ENCODE measurements around the gene RAB11FIP3.

RAB11FIP3 gene

DNA sequence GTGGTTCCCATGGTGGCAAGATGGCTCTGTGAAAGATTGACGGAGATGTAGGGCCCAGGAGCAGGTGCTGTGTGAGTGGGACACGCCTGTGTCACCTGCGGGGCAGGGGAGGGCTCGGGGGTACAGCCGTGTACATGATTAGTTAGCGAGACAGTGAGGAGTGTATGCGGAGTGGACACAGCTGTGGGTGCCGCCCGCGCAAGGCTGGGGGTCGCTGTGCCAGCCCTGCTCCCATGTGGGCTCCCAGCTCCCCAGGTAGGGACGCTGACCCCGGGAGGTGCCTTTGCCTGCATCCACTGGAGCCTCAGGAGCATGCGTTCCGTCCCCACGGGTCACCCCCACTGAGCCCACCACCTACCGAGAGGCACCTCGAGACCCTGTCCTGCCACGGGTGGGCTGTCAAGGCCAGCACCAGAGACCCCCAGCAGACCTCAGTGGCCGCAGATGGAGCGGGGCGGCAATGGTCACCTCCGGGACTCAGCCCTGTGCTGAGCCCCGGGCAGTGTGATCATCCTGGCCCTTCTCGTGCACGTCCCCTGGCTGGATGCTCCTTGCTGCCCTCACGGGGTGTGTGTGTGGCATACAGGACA lies 109.5 kb downstream of the RAB11FIP3 start:
- no peak for DNase-seq

- no peak for DNase-seq
These were observed 110.3 kb downstream of the RAB11FIP3 start for GRCh38 chr16:535446-536405.

- no peak for DNase-seq
These were observed 111.3 kb downstream of the RAB11FIP3 start for GRCh38 chr16:536746-537145.

- DNase-seq, result no peak
These were observed 112.2 kb downstream of the RAB11FIP3 start for GRCh38 chr16:537415-538335.

DNA sequence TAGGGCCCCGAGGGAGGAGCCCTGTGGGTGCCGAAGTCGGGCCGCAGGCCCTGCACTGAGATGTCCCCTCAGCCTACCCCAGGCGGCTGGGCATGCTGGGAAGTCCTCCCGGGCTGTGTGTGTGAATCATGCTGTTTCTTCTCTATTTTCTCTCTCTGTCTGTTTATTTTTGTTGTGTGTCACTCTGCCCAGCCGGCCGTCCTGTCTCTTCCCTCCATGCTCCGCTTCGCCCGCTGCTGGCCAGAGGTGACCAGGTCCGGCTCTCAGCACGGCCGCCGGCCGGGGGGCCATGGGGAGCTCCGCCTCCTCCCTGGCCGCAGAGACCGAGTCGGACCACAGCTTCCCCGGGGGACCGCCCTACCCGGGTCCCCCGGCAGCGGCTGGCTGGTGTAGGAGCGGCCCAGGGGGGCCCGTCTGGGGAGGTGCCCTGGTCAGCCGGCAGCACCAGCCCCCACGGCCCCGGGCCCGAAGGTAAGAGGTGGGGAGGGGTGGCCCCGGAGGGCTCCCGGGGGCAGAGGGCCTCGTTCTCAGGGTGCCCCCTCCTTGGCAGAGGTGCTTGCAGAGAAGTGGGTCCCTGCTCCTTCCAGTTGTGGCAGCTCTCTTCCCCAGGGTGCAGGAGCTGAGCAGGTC lies 114.6 kb downstream of the RAB11FIP3 start:
- DNase-seq, result no peak

DNA sequence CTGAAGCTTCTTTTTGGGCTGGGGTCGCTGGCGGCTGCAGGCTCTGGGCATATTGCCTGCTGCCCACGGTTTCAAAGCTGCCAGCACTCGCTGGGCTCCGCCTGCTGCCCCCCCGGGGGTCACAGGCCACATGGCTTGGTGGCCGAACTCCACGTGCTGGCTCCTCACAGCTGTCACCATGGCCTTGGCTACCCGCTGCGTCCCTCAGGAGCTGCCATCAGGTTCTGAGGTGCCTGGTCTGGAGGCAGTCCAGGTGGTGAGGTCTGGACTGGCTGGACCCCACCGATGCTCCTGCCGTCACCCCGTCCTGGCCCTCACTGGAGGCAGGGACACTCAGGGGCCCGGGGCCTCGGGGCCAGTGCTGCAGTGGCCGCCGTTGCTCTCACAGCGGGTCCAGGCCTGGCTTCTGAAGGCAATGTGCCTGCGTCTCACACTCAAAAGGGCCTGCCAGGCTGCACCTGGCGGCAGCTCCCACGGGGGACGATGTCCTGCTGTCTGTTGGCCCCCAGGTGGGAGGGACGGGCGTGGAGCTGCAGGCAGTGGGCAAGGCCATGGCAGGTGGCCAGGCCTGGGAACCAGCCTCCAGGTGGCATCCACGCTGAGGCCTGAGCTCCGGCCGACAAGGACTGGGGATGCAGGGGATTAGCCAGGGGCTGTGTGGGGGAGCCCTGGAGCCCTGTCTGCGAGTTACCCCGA lies 115.3 kb downstream of the RAB11FIP3 start:
- no peak for DNase-seq

DNA sequence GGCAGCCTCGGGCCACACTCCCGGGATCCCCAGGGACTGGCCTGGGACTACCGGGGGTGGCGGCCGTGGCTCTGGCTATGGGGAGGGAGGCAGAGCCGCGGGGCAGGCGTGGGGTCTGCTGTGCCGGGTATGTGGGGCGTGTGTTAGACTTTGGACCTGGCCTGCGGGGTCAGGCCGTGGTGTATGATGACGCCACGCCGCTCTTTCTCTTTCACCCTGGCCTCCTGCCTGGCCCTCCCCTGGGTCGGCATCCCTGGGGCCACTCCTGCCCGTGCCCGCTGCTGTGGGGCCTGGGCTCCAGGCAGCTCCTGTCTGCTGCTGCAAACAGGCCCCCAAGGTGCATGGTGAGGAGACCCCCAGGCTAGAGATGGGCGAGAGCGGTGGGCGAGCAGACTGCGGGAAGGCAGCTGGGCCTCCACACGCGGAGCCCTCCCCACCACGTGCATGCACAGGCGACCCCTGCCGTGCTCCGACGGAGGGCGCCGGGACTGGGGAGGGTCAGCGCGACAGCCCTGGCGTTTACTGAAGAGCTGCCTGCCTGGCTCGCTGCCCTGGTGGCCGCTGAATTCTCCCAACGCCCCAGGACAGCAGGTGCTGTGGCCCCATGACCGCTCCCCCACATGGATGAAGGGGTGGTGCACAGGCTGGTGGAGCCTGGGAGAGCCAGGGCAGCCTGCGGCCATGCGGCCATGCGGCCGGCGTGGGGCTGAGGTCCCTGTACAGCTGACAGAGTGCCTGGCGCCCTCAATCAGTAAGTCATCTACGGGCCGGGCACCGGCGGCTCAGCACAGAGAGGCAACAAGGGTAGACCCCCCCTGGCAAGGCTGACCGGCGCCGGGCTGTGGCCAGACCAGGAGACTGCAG lies 118.1 kb downstream of the RAB11FIP3 start:
- DNase-seq, result no peak

- DNase-seq, result no peak
These were observed 119.1 kb downstream of the RAB11FIP3 start for GRCh38 chr16:544517-544916.

DNA sequence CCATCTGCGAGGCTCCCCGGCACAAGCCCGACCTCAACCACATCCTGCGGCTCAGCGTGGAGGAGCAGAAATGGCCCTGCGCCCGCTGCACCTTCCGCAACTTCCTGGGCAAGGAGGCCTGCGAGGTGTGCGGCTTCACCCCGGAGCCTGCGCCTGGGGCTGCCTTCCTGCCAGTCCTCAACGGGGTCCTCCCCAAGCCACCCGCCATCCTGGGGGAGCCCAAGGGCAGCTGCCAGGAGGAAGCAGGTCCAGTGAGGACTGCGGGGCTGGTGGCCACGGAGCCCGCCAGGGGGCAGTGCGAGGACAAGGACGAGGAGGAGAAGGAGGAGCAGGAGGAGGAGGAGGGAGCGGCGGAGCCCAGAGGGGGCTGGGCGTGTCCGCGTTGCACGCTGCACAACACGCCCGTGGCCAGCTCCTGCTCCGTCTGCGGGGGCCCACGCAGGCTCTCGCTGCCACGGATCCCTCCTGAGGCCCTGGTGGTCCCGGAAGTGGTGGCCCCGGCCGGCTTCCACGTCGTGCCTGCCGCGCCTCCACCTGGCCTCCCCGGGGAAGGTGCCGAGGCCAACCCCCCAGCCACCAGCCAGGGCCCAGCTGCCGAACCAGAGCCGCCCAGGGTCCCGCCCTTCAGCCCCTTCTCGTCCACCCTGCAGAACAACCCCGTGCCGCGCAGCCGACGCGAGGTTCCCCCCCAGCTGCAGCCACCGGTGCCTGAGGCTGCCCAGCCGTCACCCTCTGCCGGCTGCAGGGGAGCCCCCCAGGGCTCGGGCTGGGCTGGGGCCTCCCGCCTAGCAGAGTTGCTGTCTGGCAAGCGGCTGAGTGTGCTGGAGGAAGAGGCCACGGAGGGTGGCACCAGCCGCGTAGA lies 121.7 kb downstream of the RAB11FIP3 start:
- no peak for DNase-seq

- DNase-seq, result no peak
These were observed 123.1 kb downstream of the RAB11FIP3 start for GRCh38 chr16:548586-548985.

GRCh38 chr16:549544-550263 lies 124.3 kb downstream of the RAB11FIP3 start:
- no peak for DNase-seq

- no peak for DNase-seq
These were observed 125.8 kb downstream of the RAB11FIP3 start for GRCh38 chr16:551210-551609.

DNA sequence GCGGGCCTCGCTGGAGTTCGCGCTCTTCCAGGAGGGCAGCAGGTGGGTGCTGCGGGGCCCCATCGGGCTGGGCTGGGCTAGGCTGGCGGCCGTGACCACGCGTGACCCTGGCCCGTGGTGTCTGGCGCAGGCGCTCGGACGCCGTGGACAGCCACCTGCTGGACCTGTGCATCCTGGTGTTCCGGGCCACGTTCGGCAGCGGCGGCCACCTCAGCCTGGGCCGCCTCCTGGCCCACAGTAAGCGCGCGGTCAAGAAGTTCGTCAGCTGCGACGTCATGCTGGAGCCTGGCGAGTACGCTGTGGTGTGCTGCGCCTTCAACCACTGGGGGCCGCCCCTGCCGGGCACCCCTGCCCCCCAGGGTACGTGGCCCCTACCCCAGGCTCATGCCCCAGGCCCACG lies 126.7 kb downstream of the RAB11FIP3 start:
- DNase-seq, result no peak

DNA sequence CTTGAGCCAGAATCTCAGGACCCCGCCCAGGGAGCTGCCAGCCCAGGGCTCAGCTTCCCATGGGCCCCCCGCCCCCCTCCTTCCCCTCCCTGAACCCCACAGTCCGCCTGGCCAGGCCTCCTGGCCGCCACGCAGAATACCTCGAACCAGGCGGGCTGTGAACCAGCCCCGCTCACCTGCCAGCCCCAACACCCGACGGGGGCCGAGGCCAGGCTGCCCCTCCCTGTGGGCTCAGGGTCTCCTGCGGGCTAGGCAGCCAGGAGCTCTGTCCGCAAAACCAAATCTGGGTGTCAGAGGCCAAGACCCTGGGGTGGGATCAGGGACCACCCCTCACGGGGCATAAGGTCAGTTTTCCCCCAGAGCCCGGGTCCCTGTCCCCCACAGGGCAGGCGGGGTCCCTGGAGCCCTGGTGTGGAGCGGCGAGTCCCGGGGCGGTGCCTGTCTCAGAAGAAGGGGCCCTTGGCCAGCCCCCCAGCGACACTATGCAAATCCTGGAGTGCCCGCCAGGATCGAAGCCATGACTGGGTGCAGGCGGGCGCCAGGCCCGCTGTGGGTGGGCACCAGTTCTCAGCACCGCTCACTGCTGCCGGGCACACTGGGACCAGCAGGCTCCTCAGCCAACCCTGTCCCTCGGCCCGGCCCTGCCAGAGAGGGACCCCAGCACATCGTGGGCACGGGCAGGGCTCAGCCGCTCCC lies 128.3 kb downstream of the RAB11FIP3 start:
- DNase-seq, result no peak

- no peak for DNase-seq
These were observed 128.8 kb downstream of the RAB11FIP3 start for GRCh38 chr16:554297-554621.

- no peak for DNase-seq
These were observed 129.4 kb downstream of the RAB11FIP3 start for GRCh38 chr16:554640-555365.

DNA sequence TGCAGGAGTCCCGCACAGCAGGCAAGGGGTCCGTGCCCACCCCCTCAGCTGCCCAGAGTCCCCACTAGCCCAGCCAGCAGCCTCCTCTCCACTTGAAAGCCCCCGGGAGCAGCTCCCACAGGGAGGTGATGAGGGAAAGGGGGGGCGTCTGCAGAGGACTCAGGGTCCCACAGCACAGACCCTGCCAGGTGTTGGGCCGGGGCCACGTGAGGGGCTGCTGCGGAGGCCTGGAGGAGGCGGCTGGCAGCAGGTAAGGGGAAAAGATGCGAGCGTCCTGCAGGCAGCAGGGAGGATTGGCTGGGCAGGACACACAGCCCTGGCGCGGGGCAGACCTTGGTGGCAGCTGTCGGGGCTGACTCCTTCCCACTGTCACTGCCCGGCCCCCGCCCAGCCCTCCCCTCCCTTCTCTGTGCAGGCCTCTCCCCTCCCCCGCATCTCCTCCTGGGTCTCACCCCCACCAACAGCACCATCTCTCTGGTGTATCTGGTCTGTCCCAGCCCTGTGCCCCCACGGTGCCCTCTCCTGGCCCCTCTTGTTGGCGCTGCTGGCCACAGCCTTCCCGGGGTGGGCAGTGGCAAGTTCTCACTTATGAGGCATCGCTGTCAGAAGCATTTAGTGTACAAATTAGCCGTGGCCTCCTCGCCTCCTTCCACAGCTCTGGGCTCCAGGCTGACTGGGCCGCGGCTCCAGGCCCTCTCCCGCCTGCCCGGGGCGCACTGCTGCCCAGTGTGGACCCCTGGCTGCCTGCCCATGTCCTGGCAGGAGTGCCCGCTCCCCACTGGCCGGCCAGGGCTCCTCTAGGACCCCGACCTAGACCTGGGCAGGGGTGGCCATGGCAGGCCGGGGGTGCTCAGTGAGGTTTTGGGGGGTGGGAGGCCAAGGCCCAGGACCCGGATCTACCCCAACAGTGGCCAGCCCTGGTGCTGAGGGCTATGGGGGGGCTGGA lies 130.4 kb downstream of the RAB11FIP3 start:
- no peak for DNase-seq
